Fibroblast of lung (primary cell): Measurements from ENCODE around the gene AKAP6.

Experiments
- CTCF ChIP-seq, 2 donors: IDR thresholded peaks in 1 of 2; conservative IDR thresholded peaks in 1 of 2; 1 replicate in 1 of 2; 2 replicates in 1 of 2; pipeline ENCODE4 v1.5.1; 2011 to 2012; ENCODE audit warnings: low read length in 2 of 2, control low read depth in 1 of 2, inconsistent platforms in 1 of 2, low read depth in 1 of 2, mild to moderate bottlenecking in 1 of 2
- EZH2 ChIP-seq: IDR thresholded peaks from 2 replicates; pipeline ENCODE4 v1.5.1; 2012; ENCODE audit warnings: low read length, control low read depth, mild to moderate bottlenecking; ENCODE audit errors: missing control alignments

DNA sequence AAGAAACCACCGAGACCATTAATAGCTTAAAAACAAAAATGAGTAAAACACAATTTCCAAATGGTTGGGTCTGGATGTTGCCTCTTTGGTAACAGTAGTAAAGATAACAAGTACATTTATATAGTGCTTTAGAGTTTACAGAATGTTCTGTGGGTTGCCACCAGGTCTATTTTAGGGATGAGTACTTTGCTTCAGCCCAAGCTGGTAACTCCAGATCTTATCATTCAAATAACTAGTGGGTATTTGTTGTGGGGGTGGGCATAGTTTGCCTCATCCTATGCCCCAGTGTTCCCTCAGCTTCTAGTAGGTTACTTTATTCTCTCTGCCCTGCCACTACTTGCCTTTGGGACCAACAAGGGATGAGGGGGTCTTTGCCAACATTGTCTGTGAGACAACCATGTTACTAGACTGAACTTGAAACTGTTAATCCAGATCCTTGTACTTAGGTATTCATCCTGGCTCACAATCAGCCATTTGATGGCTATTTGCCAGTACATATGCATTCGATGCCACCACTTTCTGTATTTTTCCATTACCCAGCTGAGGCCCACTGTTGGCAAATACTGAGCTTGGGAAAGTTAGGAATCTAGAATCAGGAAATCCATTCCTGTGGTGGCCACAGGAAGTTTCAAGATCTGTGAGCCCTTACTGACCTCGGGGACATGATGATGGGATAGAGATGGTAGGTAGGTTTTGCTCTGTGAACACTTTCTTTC lies 17.6 kb upstream of the AKAP6 start:
- no peak for TF ChIP-seq CTCF (conservative IDR thresholded peaks at IDR 0.05 in 1 of 2, IDR thresholded peaks at IDR 0.05 in 1 of 2; ENCODE audit: low read depth in 1 of 2, low read length in 2 of 2)
- TF ChIP-seq EZH2 = no peak
